ENCODE data around the gene FAM200A. TPM values are rescaled to one million over a fixed set of nuclear protein-coding genes. Genes with fewer than 3 reads are reported as not detected.
A peak's percentile ranks its signal among the peaks of the same experiment; 100 is the strongest.
"Not testable (repeated sequence)": the region's sequence is repeated elsewhere in the genome, so short reads cannot be mapped to it uniquely, and the experiment has no call there.

FAM200A gene
- total RNA-seq, 4 donors from 2014 or later, result 4.3 to 8.8 (median 6.5) TPM

DNA sequence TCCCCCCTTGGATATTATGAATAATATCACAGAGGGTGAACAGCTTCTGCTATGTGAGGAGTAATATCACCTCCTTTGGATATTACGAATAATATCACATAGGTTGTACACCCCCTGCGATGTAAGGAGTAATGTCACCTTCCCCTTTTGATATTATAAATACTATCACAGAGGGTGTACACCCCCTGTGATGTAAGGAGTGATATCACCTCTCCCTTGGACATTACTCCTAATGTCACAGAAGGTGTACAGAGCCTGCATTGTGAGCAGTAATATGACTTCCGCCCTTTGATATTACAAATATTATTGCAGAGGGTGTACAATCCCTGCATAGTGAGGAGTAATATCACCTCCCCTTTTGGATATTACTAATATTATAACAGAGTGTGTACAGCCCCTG lies 37.0 kb upstream of the FAM200A start:
- intact Hi-C loops (cut with DNase I; ENCODE audit: low total_unique reads), result no loop called here
- 75 to 89% methylated on average over 3 of the region's 3 CpGs for WGBS, 2 donors

DNA sequence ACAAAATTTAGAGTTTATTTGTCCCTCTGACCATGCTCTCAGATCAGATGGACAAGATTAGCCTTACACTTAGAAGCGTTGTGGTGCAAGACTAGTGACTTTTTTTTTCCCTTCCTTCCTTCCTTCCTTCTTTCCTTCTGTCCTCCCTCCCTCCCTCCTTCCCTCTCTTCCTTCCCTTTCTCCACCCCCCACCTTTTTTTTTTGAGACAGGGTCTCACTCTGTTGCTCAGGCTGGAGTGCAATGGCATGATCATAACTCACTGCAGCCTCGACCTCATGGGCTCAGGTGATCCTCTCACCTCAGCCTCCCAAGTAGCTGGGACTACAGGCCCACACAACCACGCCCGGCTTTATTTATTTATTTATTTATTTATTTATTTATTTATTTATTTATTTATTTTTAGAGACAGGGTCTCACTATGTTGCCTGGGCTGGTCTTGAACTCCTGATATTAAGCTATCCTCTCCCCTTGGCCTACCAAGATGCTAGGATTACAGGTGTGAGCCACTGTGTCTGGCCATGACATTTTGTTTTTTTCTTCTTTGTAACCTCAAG lies 28.9 kb upstream of the FAM200A start:
- DNase-seq (ENCODE audit: low spot score in 2 of 2); intact Hi-C loops (cut with DNase I; ENCODE audit: low total_unique reads): not testable (repeated sequence)
- peak overlapping the region; percentile 31 for H3K4me3 ChIP-seq (ENCODE audit: low read depth, poor library complexity, severe bottlenecking)
- 61 to 63% methylated on average over 4 of the region's 4 CpGs for WGBS, 2 donors

More for the DNA sequence above, 37.0 kb upstream of the FAM200A start:
- H3K4me3 ChIP-seq (ENCODE audit: low read depth, poor library complexity, severe bottlenecking), result no peak overlapping the region
- DNase-seq (ENCODE audit: low spot score in 2 of 2), result no peak
- TF ChIP-seq, protein P1, sequence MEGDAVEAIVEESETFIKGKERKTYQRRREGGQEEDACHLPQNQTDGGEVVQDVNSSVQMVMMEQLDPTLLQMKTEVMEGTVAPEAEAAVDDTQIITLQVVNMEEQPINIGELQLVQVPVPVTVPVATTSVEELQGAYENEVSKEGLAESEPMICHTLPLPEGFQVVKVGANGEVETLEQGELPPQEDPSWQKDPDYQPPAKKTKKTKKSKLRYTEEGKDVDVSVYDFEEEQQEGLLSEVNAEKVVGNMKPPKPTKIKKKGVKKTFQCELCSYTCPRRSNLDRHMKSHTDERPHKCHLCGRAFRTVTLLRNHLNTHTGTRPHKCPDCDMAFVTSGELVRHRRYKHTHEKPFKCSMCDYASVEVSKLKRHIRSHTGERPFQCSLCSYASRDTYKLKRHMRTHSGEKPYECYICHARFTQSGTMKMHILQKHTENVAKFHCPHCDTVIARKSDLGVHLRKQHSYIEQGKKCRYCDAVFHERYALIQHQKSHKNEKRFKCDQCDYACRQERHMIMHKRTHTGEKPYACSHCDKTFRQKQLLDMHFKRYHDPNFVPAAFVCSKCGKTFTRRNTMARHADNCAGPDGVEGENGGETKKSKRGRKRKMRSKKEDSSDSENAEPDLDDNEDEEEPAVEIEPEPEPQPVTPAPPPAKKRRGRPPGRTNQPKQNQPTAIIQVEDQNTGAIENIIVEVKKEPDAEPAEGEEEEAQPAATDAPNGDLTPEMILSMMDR (IDR thresholded peaks at IDR 0.05), result no peak
- no peak for TF ChIP-seq POLR2A (IDR thresholded peaks at IDR 0.05)

DNA sequence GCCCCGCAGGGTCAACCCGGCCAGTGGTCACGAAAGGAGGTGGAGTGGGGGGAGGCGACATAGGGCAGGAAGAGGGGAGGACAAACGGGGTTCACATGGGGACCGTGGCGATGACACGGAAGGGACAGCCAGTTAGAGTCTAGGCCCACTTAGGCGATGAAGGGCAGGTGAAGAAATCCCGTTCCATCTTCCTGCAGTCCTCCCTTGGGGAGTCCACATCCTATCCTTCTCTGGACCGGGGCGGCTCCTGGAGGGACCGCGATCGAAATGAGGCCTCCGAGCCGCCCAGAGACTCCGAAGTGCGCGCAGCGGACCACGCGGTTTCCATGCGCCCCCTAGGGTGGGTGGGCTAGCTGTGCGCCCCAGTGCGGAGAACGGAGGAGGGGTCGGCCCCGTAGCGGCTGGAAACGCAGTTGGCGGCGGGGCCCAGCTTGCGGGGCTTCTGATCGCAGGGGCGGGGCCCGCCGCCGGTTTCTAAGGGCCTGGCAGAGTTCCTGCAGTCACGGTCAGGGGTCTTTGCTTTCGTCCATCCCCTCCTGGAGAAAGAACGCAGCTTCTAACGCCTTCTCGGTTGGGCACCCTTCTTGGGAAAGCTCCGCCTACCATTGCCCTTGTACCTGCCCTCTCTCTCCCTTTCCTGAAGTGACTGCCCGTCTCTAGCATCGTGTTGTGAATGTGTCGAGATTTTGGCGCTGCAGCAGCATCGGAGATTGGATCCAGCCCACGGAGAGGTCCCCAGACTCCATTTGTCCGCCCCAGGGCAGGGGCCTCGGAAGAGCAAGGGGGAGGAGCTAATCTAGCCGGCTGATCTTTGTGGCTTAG lies 28.3 kb upstream of the FAM200A start:
- no peak for TF ChIP-seq POLR2A (IDR thresholded peaks at IDR 0.05)
- TF ChIP-seq, protein P1 (IDR thresholded peaks at IDR 0.05), result no peak

DNA sequence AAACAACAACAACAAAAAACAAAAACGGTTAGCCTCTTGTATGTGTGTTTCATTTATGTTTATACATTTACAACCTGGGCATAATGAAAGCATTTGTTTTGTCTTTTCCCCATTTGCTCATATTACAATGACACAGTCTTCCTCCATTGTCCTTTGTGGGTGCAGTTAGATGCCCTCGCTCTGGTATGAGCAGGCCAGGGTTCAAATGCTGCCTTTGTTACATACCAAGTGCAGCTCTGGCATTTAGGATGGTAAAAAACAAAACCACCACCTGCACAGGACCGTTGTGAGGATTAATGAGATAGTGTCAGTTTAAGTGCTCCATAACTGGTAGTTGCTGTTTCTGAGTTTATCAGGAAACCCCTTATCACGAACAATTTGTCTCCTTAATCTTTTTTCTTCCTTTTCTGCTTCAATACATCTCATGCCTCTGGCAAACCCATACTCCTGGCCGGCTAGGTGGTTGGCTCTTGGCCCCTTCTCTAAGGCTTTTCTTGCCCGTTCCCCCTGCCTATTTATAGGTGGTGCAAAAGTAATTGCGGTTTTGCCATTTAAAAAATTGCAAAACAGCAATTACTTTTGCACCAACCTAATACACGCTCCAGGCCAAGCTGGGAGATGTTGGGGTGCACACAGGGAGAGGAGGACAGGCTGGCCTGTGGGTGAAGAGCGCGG lies 27.5 kb upstream of the FAM200A start:
- WGBS, 2 donors, result 35 to 37% methylated on average over 10 of the region's 10 CpGs
- intact Hi-C loops (cut with DNase I; ENCODE audit: low total_unique reads), result no loop called here
- H3K4me3 ChIP-seq (ENCODE audit: low read depth, poor library complexity, severe bottlenecking), result peak overlapping the region; percentile 31
- no peak for TF ChIP-seq POLR2A (IDR thresholded peaks at IDR 0.05)
- TF ChIP-seq, protein P1 (IDR thresholded peaks at IDR 0.05), result no peak
- peak in 1 of 2 donors; percentile 68 for DNase-seq (ENCODE audit: low spot score in 2 of 2)

More for the DNA sequence above, 28.3 kb upstream of the FAM200A start:
- H3K4me3 ChIP-seq (ENCODE audit: low read depth, poor library complexity, severe bottlenecking), result peak overlapping the region; percentile 31
- WGBS, 2 donors, result 1 to 4% methylated on average over 47 to 53 of the region's 54 CpGs
- intact Hi-C loops (cut with DNase I; ENCODE audit: low total_unique reads), result no loop called here
- DNase-seq (ENCODE audit: low spot score in 2 of 2), result peak in 1 of 2 donors; percentile 85

DNA sequence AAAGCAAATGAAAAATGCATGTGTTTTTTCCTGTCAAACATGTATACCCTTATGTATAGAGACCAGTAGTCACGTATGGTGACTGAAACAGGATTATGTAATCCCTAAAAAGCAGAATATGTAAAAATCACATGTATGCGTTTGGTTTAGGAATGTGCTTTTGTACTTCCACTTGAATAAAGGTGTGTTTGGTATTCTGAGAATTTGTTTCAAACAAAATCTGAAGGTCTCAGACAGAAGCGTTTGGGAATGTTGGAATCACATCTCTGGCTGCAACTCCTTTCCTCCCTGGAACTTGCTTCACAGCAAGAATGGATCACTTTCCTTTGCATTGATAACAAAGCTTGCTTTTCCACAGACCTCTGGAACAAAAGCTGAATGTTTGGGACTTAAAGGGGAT lies 24.3 kb upstream of the FAM200A start:
- TF ChIP-seq POLR2A (IDR thresholded peaks at IDR 0.05), result no peak
- TF ChIP-seq, protein P1 (IDR thresholded peaks at IDR 0.05), result no peak
- 76 to 82% methylated on average over 3 of the region's 3 CpGs for WGBS, 2 donors
- intact Hi-C loops (cut with DNase I; ENCODE audit: low total_unique reads), result no loop called here
- no peak overlapping the region for H3K4me3 ChIP-seq (ENCODE audit: low read depth, poor library complexity, severe bottlenecking)
- DNase-seq (ENCODE audit: low spot score in 2 of 2), result no peak

DNA sequence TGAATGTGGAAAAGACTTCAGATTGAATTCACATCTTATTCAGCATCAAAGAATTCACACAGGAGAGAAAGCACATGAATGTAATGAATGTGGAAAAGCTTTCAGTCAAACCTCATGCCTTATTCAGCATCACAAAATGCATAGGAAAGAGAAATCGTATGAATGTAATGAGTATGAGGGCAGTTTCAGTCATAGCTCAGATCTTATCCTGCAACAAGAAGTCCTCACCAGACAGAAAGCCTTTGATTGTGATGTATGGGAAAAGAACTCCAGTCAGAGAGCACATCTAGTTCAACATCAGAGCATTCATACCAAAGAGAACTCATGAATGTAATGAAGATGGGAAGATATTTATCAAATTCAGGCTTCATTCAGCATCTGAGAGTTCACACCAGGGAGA lies 21.3 kb upstream of the FAM200A start:
- TF ChIP-seq POLR2A (IDR thresholded peaks at IDR 0.05), result no peak
- TF ChIP-seq, protein P1 (IDR thresholded peaks at IDR 0.05), result no peak
- DNase-seq (ENCODE audit: low spot score in 2 of 2), result no peak
- no peak overlapping the region for H3K4me3 ChIP-seq (ENCODE audit: low read depth, poor library complexity, severe bottlenecking)
- WGBS, 2 donors, result 83 to 87% methylated on average over 1 of the region's 1 CpG
- intact Hi-C loops (cut with DNase I; ENCODE audit: low total_unique reads), result no loop called here

Data from lower leg skin (tissue), 4 donors.